22Rv1 (cell line): ENCODE measurements around the gene SLC26A1.

Source experiments
- CTCF ChIP-seq: fragments of 450-650 bp; IDR thresholded peaks from 2 replicates; pipeline ENCODE4 v1.5.1; 2017; ENCODE audit warnings: mild to moderate bottlenecking
- ZFX ChIP-seq: fragments of 450-650 bp; IDR thresholded peaks from 2 replicates; pipeline ENCODE4 v1.6.1; 2017; ENCODE audit warnings: antibody characterized with exemption, borderline replicate concordance

- TF ChIP-seq CTCF (no peak), ZFX (no peak)
These were observed 47.7 kb downstream of the SLC26A1 start for GRCh38 chr4:945274-946102.
